ENCODE results near the gene CBLC.

GRCh38 chr19:44749994-44750393 lies 27.7 kb upstream of the CBLC start:
- TF ChIP-seq CTCF (IDR thresholded peaks at IDR 0.05) = no peak
- no peak for TF ChIP-seq POLR2AphosphoS5 (IDR thresholded peaks at IDR 0.05)
- TF ChIP-seq POLR2A (IDR thresholded peaks at IDR 0.05) = no peak
